Upper lobe of left lung (tissue), 6 donors: ENCODE data around the gene RASAL2. TPM values are rescaled to one million over a fixed set of nuclear protein-coding genes. Genes with fewer than 3 reads are reported as not detected.

Experiments
- ATAC-seq, 2 donors: fragments of 200-7000 bp; cut with Tn5 transposase; one replicate each; pipeline ENCODE4 v1.9.1; 2022; ENCODE audit warnings: mild to moderate bottlenecking in 2 of 2, moderate library complexity in 2 of 2; ENCODE audit not compliant: low FRiP score in 2 of 2
- DNase-seq, 2 donors: peaks; one replicate each; pipeline ENCODE4 v3.0.0-alpha.2; 2019 to 2020
- H3K27ac ChIP-seq, 4 donors: fragments of 200-600 bp; sonication (generic); one replicate each; pipeline ENCODE4 v1.5.1; 2016 to 2019
- H3K27me3 ChIP-seq, 4 donors: fragments of 200-600 bp; sonication (generic); one replicate each; pipeline ENCODE4 v1.5.1; 2017 to 2019
- H3K36me3 ChIP-seq, 4 donors: fragments of 200-600 bp; sonication (generic); one replicate each; pipeline ENCODE4 v1.5.1; 2016 to 2019
- H3K4me1 ChIP-seq, 4 donors: fragments of 200-600 bp; sonication (generic); one replicate each; pipeline ENCODE4 v1.5.1; 2018 to 2019
- H3K4me3 ChIP-seq, 4 donors: fragments of 200-600 bp; sonication (generic); one replicate each; pipeline ENCODE4 v1.5.1; 2017 to 2019; ENCODE audit warnings: mild to moderate bottlenecking in 2 of 4, moderate library complexity in 1 of 4
- H3K9me3 ChIP-seq, 4 donors: fragments of 200-600 bp; sonication (generic); one replicate each; pipeline ENCODE4 v1.5.1; 2018 to 2019
- EP300 ChIP-seq, 4 donors: sonication (generic); formaldehyde crosslinking; IDR thresholded peaks; one replicate each; pipeline ENCODE4 v1.5.1; 2017; ENCODE audit warnings: antibody characterized with exemption in 4 of 4, control low read depth in 2 of 4
- POLR2A ChIP-seq, 4 donors: fragments of 450-650 bp; IDR thresholded peaks; one replicate each; pipeline ENCODE4 v1.5.1; 2016 to 2017; ENCODE audit warnings: antibody characterized with exemption in 4 of 4, mild to moderate bottlenecking in 2 of 4
- POLR2AphosphoS5 ChIP-seq, 2 donors: sonication (generic); formaldehyde crosslinking; IDR thresholded peaks; one replicate each; pipeline ENCODE4 v1.5.1; 2017; ENCODE audit warnings: antibody characterized with exemption in 2 of 2
- WGBS, 2 donors: methylation state at CpG; one replicate each; pipeline ENCODE4 v1.1.5; 2017 to 2018; 5-methylcytosine and 5-hydroxymethylcytosine counted together
- total RNA-seq, 6 donors: library from RNA; depleted of rRNA in 4 of 6; stranded (reverse); fragments of >200 nt in 4 of 6; gene quantifications; one replicate each; pipeline versions ENCODE4 v1.1.0 to v1.2.1, GENCODE V29; 2016 to 2021
- TF ChIP-seq, protein P1 (sequence below), 6 experiments: fragments of 450-650 bp in 4 of 6; fragments of 200-600 bp in 2 of 6; sonication (generic) in 2 of 6; IDR thresholded peaks; one replicate each; pipeline ENCODE4 v1.5.1; 2016 to 2019; ENCODE audit warnings: antibody characterized with exemption in 6 of 6
- donor health status: DM: no; HTN: no; CAD: no; lungs with moderate emphysema.
- donor health status: DM: no; HTN: yes; CAD: no; lungs with severe emphysema.

The RASAL2 gene
- total RNA-seq, 6 donors from 2014 or later: 24.7 to 59.0 (median 41.6) TPM

DNA sequence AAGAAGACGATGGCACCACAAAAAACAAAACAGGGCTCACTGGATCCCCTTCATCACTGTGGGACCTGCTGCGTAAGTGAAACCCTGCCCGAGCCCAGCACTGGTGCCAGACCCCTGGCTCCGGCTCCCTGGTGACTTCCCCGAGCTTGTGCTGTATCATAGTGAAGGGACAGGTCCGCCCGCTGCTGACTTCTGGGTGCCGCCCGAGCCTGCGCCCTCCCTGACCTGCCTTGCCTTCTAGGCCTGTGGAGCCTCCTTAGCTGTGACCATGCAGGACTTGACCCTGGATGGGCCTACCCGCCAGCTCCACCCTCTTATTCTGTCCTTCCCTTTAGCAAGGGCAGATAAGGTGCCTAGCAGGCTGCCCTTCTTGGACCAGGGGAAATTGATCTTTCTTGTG is 426.9 kb downstream of the RASAL2 start:
- WGBS, 2 donors: 85 to 100% methylated on average over 3 to 10 of the region's 11 CpGs
- Histone ChIP-seq H3K4me1 (no peaks in the 10 kb centered on the region), H3K9me3 (no peaks in the 10 kb centered on the region), H3K27me3 (no peaks in the 10 kb centered on the region), H3K4me3 (no peak overlapping the region), H3K36me3 (no peaks in the 10 kb centered on the region), H3K27ac (no peak overlapping the region)
- ATAC-seq (peak in 1 of 2 donors; percentile 24), DNase-seq (peak in 1 of 2 donors; percentile 64)
- TF ChIP-seq POLR2A (IDR thresholded peaks at IDR 0.05): no peak
- TF ChIP-seq EP300 (IDR thresholded peaks at IDR 0.05): no peak
- no peak for TF ChIP-seq POLR2AphosphoS5 (IDR thresholded peaks at IDR 0.05)
- TF ChIP-seq, protein P1, sequence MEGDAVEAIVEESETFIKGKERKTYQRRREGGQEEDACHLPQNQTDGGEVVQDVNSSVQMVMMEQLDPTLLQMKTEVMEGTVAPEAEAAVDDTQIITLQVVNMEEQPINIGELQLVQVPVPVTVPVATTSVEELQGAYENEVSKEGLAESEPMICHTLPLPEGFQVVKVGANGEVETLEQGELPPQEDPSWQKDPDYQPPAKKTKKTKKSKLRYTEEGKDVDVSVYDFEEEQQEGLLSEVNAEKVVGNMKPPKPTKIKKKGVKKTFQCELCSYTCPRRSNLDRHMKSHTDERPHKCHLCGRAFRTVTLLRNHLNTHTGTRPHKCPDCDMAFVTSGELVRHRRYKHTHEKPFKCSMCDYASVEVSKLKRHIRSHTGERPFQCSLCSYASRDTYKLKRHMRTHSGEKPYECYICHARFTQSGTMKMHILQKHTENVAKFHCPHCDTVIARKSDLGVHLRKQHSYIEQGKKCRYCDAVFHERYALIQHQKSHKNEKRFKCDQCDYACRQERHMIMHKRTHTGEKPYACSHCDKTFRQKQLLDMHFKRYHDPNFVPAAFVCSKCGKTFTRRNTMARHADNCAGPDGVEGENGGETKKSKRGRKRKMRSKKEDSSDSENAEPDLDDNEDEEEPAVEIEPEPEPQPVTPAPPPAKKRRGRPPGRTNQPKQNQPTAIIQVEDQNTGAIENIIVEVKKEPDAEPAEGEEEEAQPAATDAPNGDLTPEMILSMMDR (IDR thresholded peaks at IDR 0.05): no peak

DNA sequence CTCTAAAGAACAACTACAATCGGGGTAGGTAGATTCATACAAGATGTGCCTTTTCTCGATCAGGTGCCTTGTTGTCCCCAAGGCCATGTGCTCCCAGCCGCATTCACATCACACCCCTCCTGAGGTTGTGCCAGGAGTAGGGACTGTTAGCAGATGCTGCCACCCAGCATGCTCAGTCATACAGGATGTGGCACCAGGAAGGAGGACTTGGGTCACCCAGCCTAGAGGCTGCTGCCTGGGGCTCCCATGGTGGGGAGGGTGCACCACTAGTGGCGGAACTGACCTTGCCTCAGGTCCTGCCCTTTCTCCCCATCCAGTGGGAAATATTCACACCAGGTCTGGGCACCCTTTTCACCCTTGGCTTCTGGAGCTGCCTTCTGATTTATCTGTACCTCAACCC is 427.3 kb downstream of the RASAL2 start:
- Histone ChIP-seq H3K27ac (no peak overlapping the region), H3K9me3 (no peaks in the 10 kb centered on the region), H3K4me1 (no peaks in the 10 kb centered on the region), H3K36me3 (no peaks in the 10 kb centered on the region), H3K4me3 (no peak overlapping the region), H3K27me3 (no peaks in the 10 kb centered on the region)
- 76 to 93% methylated on average over 4 of the region's 4 CpGs for WGBS, 2 donors
- DNase-seq: no peak
- no peak for ATAC-seq
- no peak for TF ChIP-seq POLR2A (IDR thresholded peaks at IDR 0.05)
- no peak for TF ChIP-seq POLR2AphosphoS5 (IDR thresholded peaks at IDR 0.05)
- TF ChIP-seq EP300 (IDR thresholded peaks at IDR 0.05): no peak
- TF ChIP-seq, protein P1 (IDR thresholded peaks at IDR 0.05): no peak

DNA sequence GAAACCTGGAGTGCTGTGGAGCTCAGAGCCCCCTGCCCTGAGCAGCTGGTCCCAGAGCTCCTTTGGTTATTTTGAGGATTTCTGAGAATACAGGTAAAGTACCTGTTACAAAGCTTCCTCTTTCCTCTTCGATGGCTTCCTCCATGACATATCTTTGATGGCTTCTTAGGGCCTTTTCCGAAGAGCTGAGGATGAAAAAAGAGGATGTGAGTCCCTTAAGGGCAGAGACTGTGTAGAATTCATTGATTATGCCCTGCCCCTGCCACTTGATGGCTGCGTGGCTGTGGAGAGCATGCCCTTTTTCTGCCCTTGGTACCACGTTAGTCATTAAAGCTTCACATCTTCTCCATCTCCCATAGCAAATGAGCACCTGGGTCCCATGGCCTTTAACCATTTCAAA is 433.2 kb downstream of the RASAL2 start:
- DNase-seq (no peak), ATAC-seq (no peak)
- Histone ChIP-seq H3K27ac (no peak overlapping the region), H3K9me3 (no peaks in the 10 kb centered on the region), H3K4me3 (no peak overlapping the region), H3K4me1 (peaks cover 0 to 4% (median 3%) of the 10 kb centered on the region in 4 donors), H3K27me3 (no peaks in the 10 kb centered on the region), H3K36me3 (no peaks in the 10 kb centered on the region)
- WGBS, 2 donors: 83 to 89% methylated on average over 4 of the region's 4 CpGs
- TF ChIP-seq, protein P1 (IDR thresholded peaks at IDR 0.05): no peak
- TF ChIP-seq POLR2AphosphoS5 (IDR thresholded peaks at IDR 0.05) (no peak), EP300 (IDR thresholded peaks at IDR 0.05) (no peak), POLR2A (IDR thresholded peaks at IDR 0.05) (no peak)

DNA sequence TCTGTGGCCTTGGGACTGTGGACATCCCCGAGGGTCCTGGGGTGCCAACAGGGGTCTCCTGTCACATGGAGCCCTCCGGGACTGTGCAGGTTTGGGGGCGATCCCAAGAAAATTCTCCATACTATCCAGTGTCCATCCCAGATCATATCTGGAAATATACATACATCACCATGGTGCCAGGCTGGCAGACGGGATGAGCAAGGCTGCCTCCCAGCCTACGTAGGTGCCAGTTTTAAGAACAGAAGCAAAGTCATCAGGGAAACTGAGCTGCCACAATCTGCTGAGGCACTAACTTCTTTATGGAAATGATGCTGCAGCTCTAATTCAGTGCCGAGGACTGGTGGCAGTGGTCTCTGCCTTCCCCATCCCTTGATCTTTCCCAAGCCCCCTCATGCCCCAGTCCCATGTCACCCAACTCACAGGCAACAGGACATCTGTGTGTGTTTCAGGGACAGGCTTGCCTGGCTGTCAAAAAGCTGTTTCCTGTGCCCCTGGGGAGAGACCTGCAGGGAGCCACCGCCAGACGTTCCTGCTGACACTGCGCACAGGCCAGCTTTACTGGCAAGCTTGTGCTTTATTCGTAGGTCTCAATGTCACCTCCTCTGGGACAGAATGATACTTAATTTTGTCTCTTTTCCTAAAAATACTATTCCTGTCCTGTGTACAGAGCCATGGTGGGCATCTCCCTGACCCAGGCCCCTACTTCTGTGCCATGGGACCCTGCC is 434.5 kb downstream of the RASAL2 start:
- ATAC-seq (no peak), DNase-seq (no peak)
- Histone ChIP-seq H3K4me1 (peaks cover 0 to 9% (median 8%) of the 10 kb centered on the region in 4 donors), H3K4me3 (no peak overlapping the region), H3K9me3 (no peaks in the 10 kb centered on the region), H3K27ac (no peak overlapping the region), H3K27me3 (no peaks in the 10 kb centered on the region), H3K36me3 (no peaks in the 10 kb centered on the region)
- WGBS, 2 donors: 83 to 95% methylated on average over 4 to 10 of the region's 10 CpGs
- TF ChIP-seq POLR2AphosphoS5 (IDR thresholded peaks at IDR 0.05) (no peak), EP300 (IDR thresholded peaks at IDR 0.05) (no peak)
- TF ChIP-seq, protein P1 (IDR thresholded peaks at IDR 0.05): no peak

DNA sequence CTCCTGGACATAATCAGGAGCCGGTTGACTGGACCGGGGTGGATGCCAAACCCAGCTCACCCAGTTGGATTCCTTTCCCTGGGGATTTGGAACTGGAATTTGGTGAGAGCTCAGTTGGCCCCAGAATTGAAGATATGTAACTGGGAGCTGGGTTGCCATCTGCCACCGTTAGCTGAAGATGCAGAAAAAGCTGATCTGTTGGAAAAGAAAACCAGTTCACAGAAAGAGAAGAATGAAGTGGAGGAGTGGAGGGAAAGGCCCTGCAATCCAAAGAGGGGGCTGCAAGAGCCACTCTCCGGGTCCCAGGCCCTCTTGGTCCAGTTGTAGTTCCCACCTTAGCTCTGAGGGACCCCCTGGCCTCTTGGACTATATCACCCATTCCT is 435.0 kb downstream of the RASAL2 start:
- Histone ChIP-seq H3K9me3 (no peaks in the 10 kb centered on the region), H3K27me3 (no peaks in the 10 kb centered on the region), H3K4me1 (peaks cover 0 to 9% (median 8%) of the 10 kb centered on the region in 4 donors), H3K36me3 (no peaks in the 10 kb centered on the region), H3K27ac (no peak overlapping the region), H3K4me3 (no peak overlapping the region)
- WGBS, 2 donors: 84 to 93% methylated on average over 4 of the region's 4 CpGs
- ATAC-seq (no peak), DNase-seq (no peak)
- no peak for TF ChIP-seq POLR2AphosphoS5 (IDR thresholded peaks at IDR 0.05)
- TF ChIP-seq, protein P1 (IDR thresholded peaks at IDR 0.05): no peak
